CD4-positive, alpha-beta T cell treated with Interleukin-6 at 100 ng/mL for 8 hours (primary cell): ENCODE measurements around the gene WDR93.
"Not testable (repeated sequence)": the region's sequence is repeated elsewhere in the genome, so short reads cannot be mapped to it uniquely, and the experiment has no call there.

Experiments
- DNase-seq: peaks from one replicate; pipeline ENCODE4 v3.0.0-alpha.2; 2020; ENCODE audit warnings: mixed read lengths, low spot score

Gene WDR93

DNA sequence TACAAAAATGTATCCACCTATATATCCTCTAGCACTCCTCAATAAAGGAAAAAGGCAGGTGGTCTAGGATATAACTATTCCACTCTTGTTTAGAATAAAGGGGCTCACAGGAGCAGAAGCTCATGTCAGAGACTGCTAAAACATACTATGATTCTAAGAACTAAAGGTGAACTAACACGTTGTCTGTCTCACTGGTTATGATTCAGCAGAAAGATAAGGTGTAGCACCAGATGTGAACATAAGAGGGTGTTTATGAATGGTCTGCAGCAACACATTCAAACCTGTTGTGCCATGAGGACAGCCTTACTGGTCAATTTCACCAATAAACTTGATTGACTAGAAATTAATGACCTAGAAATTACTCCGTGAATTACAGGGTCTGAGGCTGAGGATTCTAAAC lies 4.6 kb upstream of the WDR93 start:
- no peak for DNase-seq

DNA sequence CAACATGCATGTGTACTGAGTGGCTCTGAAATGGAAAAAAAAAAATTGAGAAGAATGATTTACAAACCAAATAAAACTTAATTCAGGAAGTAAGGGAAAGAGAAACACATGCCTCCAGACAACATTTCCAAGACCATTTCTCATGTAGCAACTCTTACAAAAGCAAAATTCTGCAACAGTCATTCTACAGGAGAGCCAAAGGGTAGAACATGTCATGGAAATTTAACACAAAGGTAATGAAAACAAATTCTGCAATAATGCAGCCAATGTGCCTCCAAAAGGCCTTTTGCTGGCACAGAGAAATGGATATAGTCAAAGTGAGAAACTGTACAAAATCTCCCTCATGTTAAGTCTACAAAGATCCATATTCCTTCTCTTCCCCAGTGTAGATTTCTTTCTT lies 4.1 kb upstream of the WDR93 start:
- DNase-seq: no peak

DNA sequence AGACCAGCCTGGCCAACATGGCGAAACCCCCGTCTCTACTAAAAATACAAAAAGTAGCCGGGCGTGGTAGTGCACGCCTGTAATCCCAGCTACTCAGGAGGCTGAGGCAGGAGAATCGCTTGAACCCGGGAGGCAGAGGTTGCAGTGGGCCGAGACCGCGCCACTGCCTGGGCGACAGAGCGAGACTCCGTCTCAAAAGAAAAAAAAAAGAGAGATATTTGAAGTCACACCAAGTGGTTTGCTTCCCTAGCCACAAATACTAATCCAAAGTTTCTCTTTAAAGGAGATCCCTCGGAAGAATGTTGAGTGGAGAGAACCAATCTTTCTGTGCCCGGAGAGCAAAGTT lies 708 bp upstream of the WDR93 start:
- DNase-seq: not testable (repeated sequence)

DNA sequence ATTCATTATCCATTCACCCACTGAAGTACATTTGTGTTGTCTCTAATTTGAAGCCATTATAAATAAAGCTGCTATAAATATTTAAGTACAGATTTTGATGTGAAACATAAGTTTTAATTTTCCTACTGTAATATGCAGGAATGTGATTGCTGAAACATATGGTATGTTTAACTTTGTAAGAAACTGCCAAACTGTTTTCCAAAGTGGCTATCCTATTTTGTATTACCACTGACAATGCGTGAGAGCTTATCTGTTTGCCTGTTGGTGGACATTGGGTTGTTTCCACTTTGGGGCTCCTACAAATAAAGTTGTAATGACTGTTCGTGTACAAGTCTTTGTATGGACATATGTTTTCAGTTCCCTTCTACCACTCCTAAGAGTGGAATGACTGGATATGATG lies 2.5 kb downstream of the WDR93 start:
- DNase-seq: no peak

DNA sequence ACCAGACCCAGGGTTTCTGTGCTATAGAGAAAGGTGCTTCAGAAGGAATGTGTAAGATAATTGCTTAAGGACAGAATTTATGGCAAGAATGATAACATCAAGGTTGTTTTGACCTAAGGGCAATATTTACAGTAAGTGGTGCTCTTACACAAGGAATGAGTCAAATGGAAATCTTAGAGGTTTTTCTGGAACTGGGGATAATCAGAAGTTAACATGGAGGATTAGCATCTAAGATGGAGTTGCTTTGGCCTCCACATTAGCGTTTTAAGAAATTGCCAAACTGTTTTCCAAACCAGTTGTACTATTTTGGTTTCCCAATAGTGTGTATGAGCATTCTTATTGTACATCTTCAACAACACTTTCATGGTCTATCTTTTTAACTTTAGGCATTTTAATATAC lies 3.1 kb downstream of the WDR93 start:
- no peak for DNase-seq

DNA sequence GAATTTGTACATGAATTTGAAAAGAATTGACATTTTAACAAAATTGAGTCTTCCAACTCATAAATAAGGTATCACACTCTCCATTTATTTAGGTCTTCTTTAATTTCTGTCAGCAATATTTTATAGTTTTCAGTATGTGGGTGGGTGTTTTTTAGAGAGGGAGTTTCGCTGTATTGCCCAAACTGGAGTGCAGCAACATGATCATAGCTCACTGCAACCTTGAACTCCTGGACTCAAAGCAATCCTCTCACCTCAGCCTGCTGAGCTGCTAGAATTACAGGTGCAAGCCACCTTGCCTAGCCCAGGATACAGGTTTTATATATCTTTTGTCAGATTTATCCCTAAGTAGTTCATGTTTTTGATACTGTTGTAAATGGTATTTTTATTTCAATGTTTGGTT lies 4.6 kb downstream of the WDR93 start:
- DNase-seq: no peak

DNA sequence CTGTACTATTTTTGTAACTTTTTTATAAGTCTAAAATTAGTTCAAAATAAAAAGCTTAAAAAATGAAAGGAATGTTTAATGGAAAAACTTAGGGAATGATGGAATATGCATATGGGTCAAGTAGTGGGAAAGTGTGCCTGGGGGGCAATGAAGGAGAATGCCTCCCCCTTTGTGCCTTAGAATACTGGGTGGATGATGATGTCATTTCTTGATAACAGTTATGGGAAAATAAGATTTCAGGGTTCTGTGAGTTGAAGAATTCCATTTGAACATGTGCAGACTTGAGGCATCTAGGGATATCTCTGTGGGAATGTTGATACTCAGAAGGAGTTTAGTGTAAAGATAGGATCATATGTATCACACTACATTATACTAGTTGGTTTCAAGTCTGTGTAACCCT lies 13.8 kb downstream of the WDR93 start:
- DNase-seq: no peak

DNA sequence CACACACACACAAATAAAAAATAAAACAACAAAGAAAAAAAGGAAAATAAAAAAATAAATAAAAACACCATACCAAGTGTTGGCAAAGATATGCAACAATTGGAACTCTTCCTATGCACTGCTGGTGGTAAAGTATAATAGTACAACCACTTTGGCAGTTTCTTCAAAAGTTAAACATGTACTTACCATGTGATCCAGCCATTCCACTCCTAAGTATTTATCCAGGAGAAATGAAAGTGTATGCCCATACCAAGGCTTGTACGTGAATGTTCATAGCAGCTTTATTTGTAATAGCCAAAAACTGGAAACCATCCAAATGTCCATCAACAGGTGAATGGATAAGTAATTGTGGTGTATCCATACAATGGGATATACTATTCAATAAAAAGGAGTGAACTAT lies 17.0 kb downstream of the WDR93 start:
- no peak for DNase-seq

DNA sequence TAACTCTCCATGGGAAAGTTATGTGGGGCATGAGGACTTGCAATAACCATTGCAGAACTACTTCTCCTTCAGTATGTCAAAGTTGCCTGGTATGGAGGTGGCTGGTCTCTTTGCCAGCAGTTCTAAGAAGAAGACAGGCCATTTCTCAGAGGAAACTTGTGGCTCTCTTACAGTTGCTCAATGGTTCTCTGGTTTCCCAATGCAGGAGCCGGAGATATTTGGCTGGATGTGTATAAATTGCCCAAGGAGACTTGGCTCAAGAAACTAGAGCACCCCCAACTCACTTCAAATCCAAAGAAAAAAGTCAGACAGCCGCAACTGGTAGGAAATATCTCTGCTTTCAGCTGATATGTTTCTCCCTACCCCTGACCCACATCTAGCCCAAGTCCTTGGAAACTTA lies 24.2 kb downstream of the WDR93 start:
- DNase-seq: no peak

DNA sequence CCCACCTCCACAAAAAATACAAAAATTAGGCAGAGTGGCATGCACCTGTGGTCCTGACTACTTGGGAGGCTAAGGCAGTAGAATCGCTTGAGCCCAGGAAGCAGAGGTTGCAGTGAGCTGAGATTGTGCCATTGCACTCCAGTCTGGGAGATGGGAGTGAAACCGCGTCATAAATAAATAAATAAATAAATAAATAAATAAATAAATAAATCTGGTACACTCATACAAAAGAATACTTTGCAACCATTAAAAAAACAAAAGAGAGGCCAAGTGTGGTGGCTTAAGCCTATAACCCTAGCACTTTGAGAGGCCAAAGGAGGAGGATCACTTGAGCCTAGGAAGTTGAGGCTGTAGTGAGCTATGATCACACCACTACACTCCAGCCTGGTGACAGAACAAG lies 32.4 kb downstream of the WDR93 start:
- no peak for DNase-seq

DNA sequence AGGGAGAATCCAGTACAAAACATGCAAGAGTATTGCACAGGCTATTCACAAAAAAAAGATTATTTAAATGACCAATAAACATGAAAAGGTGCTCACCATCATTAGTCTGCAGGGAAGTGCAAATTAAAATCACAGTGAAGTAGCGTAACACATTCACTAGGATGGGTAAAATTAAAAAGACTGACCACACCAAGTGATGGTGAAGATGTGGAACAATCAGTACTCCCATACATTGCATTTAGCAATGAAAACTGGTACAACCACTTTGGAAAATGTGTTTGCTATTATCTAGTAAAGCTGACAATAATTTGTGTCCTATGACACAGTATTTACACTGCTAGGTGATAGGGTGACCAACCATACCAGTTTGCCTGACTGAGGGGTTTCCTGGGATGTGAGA lies 34.0 kb downstream of the WDR93 start:
- no peak for DNase-seq

DNA sequence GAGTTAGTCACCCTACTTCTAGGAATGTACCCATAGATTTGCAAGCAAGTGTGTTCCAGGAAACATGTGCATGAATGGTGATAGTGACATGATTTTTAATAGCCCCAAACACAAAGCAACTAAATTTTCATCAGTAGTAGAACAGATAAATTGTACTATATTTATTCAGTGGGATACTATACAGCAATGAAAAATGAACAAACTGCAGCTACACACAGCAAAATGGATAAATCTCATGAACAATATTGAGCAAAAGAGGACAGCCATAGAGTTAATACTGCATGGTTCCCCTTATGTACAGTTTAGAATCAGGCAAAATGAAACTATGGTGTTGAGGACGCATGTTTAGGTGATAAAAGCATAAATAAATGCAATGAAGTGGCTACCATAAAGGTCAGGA lies 34.5 kb downstream of the WDR93 start:
- DNase-seq: no peak

DNA sequence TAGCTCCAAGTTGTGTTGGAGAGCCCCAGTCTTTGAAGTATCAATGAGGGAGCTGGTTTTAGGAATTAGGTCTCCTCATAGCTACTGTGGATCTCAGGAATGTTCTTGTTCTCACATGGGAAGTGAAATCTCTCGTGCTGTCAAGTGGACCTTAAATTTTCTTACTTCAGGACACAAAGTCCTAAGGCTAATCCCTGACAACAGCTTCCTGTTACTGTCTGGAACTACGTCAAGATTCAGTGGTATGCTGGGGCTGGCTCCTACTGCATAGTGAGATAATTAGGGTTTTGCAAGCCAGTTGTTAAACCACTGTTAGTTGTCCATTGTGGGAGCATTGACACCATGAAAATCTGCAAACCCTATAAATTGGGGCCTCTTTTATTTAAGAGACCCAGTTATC lies 37.6 kb downstream of the WDR93 start:
- DNase-seq: no peak

DNA sequence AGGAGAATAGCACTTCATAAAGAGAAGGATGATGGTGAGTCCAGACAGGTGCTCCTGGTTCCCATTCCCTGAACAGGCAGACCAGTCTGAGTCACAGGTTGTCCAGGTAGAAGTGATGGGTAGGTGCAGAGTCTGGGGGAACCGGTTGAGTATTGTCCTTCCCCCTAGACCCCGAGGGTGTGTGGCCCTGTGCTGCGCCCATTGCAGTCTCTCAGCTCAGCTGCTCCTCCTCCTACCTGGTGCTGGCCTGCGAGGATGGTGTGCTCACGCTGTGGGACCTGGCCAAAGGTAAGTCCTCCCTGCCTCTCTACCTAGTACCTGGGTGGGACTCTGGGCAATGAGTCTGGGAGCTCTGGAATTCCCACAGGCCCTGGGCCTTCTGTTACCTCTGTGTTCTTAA lies 40.7 kb downstream of the WDR93 start:
- no peak for DNase-seq

DNA sequence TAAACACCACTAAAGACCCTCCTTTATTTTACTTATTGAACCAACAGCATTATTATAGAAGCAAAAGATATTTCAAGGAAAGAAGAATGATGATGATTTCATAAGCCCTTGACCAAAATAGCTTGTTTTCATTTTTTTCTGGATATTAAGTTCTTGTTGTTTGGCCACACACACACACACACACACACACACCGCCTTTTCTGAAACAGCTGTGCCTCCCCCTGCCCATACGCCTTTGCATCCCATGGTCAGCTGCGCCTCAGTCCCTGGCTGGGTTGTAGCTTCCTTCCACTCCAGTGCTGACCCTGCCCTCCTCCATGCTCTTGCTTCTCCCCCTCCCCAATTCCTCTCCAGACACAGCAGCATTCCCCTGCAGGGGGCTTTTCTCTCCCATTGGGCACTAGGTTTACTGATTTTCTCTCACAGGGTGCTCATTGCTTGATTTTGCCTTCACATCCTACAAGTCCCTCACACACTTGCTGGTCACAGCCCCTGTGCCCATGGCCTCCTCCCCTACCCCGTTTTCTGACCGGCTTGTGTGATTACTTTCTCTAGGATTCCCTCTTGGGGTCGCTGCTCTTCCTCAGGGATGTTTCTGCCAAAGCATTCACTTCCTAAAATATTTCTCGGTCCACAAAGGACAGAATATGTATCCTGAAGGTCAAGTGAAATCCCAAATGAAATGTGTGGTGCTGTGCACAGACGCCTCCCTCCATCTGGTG lies 42.0 kb downstream of the WDR93 start:
- no peak for DNase-seq

DNA sequence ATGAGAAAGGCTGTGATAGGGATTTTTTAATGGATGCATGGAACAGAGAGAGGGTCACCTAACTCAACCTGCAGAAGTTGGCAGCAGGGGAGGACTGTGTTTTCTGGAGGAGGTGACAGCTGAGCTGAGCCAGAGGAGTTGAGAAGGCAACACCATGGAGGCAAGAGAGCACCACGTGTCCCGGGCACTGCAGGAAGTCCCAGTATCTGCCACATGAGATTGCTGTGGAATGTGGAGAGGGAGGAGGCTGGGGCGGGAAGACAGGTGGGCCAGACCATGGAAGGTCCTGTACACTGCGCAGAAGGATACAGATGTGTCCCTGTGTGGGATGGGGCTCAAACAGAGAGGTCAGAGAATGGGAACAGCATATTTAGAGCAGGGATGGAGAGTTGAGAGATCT lies 45.2 kb downstream of the WDR93 start:
- no peak for DNase-seq

DNA sequence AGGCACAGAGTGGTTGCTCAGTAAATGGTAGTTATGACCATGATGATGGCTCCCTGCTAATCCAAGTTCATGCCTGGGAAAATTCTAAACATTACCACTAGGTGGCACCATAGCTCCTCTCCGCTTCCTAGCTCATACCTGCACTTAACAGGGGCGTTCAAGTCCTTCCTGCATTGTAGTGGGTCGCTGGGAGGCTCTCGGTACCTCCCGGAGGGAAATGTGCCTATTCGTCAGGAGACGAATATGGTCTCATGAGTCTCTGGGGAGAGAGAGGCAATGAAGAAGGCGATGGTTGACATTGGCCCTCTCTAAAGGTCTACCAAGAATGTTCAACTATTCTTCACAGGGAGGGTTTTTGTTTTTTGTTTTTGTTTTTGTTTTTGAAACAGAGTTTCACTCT lies 49.5 kb downstream of the WDR93 start:
- peak; percentile 72 for DNase-seq

DNA sequence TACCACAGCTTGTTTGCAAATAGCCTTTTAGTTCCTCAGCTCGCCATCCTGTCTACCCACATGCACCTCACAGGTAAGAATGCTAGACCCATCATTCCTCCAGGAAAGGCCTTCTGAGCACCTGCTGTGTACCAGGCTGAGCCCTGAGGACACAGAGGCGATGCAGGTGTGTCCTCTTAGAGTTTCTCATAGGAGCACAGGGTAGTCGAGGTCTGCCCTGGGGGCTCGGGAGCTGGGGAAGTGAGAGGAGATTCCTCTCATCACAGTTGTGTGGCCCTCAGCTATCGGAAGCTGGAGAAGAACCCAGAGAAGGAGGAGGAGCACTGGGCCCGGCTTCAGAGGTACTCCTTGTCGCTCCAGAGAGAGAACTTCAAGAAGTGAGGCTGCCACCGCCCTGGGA lies 52.4 kb downstream of the WDR93 start:
- no peak for DNase-seq

DNA sequence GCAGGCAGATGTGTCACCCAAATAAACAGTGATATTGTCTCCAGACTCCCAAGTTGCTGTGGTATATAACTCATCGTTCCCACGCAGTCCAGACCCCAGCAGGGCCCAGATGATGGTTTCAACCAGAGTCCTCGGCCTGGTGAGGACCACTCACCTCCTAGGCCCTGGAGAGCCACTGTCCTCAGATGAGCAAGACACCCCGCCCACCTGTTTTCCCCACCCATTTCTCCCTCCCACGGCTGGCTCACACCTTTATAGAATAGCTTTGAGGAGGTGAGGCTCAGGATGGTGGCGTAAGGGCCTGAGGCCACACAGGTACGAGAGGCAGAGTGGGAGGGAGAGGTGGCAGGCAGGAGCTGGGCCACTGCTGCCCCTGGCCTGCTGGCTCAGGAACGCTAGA lies 53.0 kb downstream of the WDR93 start:
- no peak for DNase-seq

DNA sequence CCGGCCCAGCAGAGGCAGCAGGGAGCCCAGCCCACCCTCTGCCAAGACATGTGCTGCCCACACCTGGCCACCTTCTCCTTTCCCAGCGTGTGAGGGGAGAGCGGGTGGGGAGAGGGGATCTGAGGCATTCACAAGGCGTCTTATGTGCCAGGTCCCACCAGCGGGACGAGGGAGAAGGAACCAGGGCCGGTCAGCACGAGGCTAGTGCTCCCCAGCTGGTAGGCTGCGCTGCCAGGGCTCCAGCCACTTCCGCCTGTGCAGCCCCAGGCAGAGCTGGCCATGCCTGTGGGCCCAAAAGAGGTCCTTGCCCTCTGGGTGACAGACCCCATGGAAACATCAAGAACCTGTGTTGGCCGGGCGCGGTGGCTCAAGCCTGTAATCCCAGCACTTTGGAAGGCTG lies 54.5 kb downstream of the WDR93 start:
- DNase-seq: no peak

DNA sequence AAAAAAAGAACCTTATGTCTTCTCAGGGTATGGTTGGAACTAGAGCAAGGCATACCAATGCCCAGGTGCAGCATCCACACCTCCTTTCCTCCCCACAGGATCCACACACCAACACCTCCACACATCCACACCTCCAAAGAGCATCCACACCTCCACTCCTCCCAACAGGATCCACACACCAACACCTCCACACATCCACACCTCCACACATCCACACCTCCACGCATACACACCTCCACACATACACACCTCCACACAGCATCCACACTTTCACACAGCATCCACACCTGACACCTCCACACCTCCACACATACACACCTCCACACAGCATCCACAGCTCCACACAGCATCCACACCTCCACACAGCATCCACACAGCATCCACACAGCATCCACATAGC lies 55.2 kb downstream of the WDR93 start:
- DNase-seq: no peak

DNA sequence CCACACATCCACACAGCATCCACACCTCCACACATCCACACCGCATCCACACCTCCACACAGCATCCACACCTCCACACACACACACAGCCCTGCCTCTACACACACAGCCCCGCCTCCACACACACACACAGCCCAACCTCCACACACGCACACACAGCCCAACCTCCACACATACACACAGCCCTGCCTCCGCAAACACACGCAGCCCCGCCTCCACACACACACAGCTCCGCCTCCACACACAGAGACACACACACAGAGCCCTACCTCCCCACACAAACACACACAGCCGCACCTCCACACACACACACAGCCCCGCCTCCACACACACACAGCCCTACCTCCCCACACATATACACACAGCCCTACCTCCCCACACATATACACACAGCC lies 55.8 kb downstream of the WDR93 start:
- DNase-seq: no peak

DNA sequence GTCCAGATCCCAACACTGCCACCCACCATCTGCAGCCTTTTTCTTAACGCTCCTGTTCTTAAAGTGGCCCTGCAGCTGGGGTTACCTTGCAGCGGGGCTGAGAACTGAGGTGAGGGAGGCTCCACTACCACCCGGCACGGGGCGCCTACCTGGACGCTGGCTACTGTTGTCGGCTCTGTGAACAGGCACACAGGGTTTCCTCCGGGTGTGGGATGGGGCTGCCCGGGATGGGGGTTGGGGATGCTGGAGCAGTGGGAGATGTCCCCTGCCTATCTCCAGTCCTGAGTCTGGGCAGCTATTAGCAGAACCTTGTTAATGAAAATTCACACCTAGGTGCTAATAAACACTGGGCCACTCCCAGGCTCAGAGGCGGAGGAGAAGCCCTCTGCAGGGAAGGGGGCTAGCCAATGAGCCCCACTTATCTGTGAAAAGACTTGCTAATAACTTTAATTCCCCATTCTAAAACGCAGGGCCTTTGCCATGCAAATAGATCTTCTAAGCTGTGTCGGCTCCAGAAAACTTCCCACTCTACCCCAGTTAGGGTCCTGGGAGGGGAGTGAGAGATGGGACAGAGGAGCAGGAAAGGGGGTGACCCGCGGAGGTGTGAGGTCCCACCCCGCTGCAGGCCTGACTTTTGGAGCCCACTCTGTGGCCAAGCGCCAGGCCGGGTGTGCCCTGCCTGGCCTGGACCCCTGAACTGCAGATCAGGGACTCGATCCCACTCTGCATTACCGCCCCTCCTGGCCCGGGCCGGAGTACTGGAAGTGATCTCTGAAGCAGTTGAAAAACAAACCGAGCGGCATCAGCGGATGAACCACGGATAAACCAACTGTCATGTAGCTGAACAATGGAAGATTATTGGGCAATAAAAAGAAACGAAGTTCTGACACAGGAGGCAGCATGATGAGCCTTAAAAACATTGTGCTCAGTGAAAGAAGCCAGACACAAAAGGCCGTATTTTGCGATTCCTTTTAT lies 57.4 kb downstream of the WDR93 start:
- no peak for DNase-seq

DNA sequence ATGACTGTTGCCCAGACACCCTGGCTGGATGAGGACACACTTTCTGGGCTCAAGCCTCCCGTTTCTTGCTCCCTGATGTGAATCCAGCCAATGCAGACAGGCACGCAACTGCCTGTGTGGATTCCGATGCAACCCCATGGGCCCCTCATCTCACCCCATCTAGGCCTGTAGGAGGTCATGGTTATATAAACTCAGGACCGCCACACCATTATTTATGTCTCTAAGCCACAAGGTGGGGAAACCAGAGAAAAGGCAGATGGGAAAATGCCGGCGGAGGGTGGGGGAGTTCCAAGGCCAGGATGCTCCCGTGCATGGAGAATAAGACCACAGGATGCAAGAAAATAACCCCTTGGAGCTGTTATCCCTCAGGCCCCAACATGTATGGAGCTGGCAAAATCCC lies 58.4 kb downstream of the WDR93 start:
- no peak for DNase-seq
